GM23338 (cell line): ENCODE results near the gene MAPK8IP3. TPM values are rescaled to one million over a fixed set of nuclear protein-coding genes. Genes with fewer than 3 reads are reported as not detected.
A peak's percentile ranks its signal among the peaks of the same experiment; 100 is the strongest.

ENCODE experiments used
- ATAC-seq: fragments of 200-7000 bp; cut with Tn5 transposase; 3 replicates; pipeline ENCODE4 v1.9.1; 2020
- DNase-seq: peaks from one replicate; pipeline ENCODE4 v3.0.0-alpha.2; 2015; ENCODE audit warnings: low spot score
- H2AFZ ChIP-seq: fragments of 200-600 bp; sonication (generic); 2 replicates; pipeline ENCODE4 v1.8.0; 2016; ENCODE audit warnings: antibody characterized with exemption, mild to moderate bottlenecking, moderate library complexity
- H3F3A ChIP-seq: fragments of 200-600 bp; sonication (generic); replicated peaks from 2 replicates; pipeline ENCODE4 v1.8.0; 2017; ENCODE audit warnings: antibody characterized with exemption, mixed run types, low read depth
- H3K27ac ChIP-seq: fragments of 200-600 bp; sonication (generic); 2 replicates; pipeline ENCODE4 v1.6.1; 2016; ENCODE audit warnings: low read depth
- H3K27me3 ChIP-seq: fragments of 200-600 bp; sonication (generic); 2 replicates; pipeline ENCODE4 v1.8.0; 2016; ENCODE audit warnings: mild to moderate bottlenecking, mixed run types, moderate library complexity; ENCODE audit not compliant: insufficient read depth
- H3K36me3 ChIP-seq: fragments of 200-600 bp; sonication (generic); 2 replicates; pipeline ENCODE4 v1.8.0; 2016; ENCODE audit warnings: mild to moderate bottlenecking; ENCODE audit not compliant: insufficient read depth
- H3K4me1 ChIP-seq: fragments of 200-600 bp; sonication (generic); 2 replicates; pipeline ENCODE4 v1.8.0; 2016; ENCODE audit warnings: mild to moderate bottlenecking, moderate library complexity; ENCODE audit not compliant: insufficient read depth
- H3K4me2 ChIP-seq: fragments of 200-600 bp; sonication (generic); 2 replicates; pipeline ENCODE4 v1.7.1; 2017; ENCODE audit warnings: mixed run types
- H3K4me3 ChIP-seq: fragments of 200-600 bp; sonication (generic); 2 replicates; pipeline ENCODE4 v1.6.1; 2016; ENCODE audit warnings: mixed run types
- H3K79me2 ChIP-seq: fragments of 200-600 bp; sonication (generic); replicated peaks from 2 replicates; pipeline ENCODE4 v1.8.0; 2017; ENCODE audit warnings: mild to moderate bottlenecking; ENCODE audit not compliant: insufficient read depth
- H3K9me2 ChIP-seq: fragments of 200-600 bp; sonication (generic); 2 replicates; pipeline ENCODE4 v1.8.0; 2017; ENCODE audit not compliant: insufficient read depth
- H4K20me1 ChIP-seq: fragments of 200-600 bp; sonication (generic); replicated peaks from 2 replicates; pipeline ENCODE4 v1.8.0; 2017; ENCODE audit warnings: mild to moderate bottlenecking; ENCODE audit not compliant: insufficient read depth
- H3K27ac Mint-ChIP-seq: 2 replicates; pipeline ENCODE4 v1.8.0; 2020; ENCODE audit warnings: inconsistent platforms, mild to moderate bottlenecking, moderate library complexity, mixed read lengths
- H3K27me3 Mint-ChIP-seq: 3 replicates; pipeline ENCODE4 v1.8.0; 2022; ENCODE audit warnings: low read depth, mild to moderate bottlenecking, moderate library complexity, mixed read lengths, inconsistent platforms; ENCODE audit not compliant: insufficient read depth, poor library complexity
- H3K36me3 Mint-ChIP-seq: 3 replicates; pipeline ENCODE4 v1.8.0; 2021; ENCODE audit warnings: low read depth, mild to moderate bottlenecking, inconsistent platforms, moderate library complexity, mixed read lengths
- H3K4me1 Mint-ChIP-seq: 3 replicates; pipeline ENCODE4 v1.8.0; 2020; ENCODE audit warnings: mild to moderate bottlenecking, inconsistent platforms, mixed read lengths
- H3K4me3 Mint-ChIP-seq: 3 replicates; pipeline ENCODE4 v1.8.0; 2021; ENCODE audit warnings: moderate library complexity, mild to moderate bottlenecking, inconsistent platforms, mixed read lengths
- H3K9me3 Mint-ChIP-seq: 3 replicates; pipeline ENCODE4 v1.8.0; 2020; ENCODE audit warnings: moderate library complexity, mild to moderate bottlenecking, inconsistent platforms, mixed read lengths
- CREB1 ChIP-seq: fragments of 250-450 bp; sonication (Bioruptor Pico); IDR thresholded peaks from 2 replicates; pipeline ENCODE4 v1.5.0; 2020; ENCODE audit warnings: low read depth, mild to moderate bottlenecking, moderate library complexity
- CTCF ChIP-seq, 2 experiments: fragments of 200-600 bp in 1 of 2; sonication (generic) in 1 of 2; conservative IDR thresholded peaks; 2 replicates each; pipeline versions ENCODE4 v1.5.1 to v1.6.1; 2016 to 2017; ENCODE audit warnings: antibody characterized with exemption in 2 of 2, low read depth in 2 of 2, mild to moderate bottlenecking in 2 of 2, moderate library complexity in 1 of 2
- ETS1 ChIP-seq: IDR thresholded peaks from 2 replicates; pipeline ENCODE4 v1.6.1; 2016; ENCODE audit warnings: antibody characterized with exemption
- EZH2 ChIP-seq: fragments of 200-600 bp; sonication (generic); IDR thresholded peaks from one replicate; pipeline ENCODE4 v1.8.0; 2017; ENCODE audit warnings: antibody characterized with exemption, mild to moderate bottlenecking, low read depth; ENCODE audit not compliant: unreplicated experiment
- NANOG ChIP-seq: IDR thresholded peaks from 2 replicates; pipeline ENCODE4 v1.6.1; 2016; ENCODE audit warnings: antibody characterized with exemption, borderline replicate concordance
- STAT1 ChIP-seq: IDR thresholded peaks from one replicate; pipeline ENCODE4 v1.6.1; 2016; ENCODE audit warnings: antibody characterized with exemption; ENCODE audit not compliant: unreplicated experiment
- ZNF331 ChIP-seq: fragments of 250-450 bp; sonication (Bioruptor Pico); IDR thresholded peaks from 2 replicates; pipeline ENCODE4 v1.5.0; 2020; ENCODE audit warnings: low read depth, mild to moderate bottlenecking, moderate library complexity
- ZNF462 ChIP-seq: fragments of 250-450 bp; sonication (Bioruptor Pico); IDR thresholded peaks from 2 replicates; pipeline ENCODE4 v1.5.0; 2020; ENCODE audit warnings: mild to moderate bottlenecking, moderate library complexity
- polyA plus RNA-seq: library from polyadenylated mRNA; unstranded; fragments of >200 nt; fragmentation: Nextera tagmentation; extraction: Ambion mirVana; gene quantifications from 2 replicates; pipeline ENCODE4 v1.2.1, GENCODE V29; 2016
- total RNA-seq: library from RNA; depleted of rRNA; stranded (reverse); fragments of >200 nt; shearing (Covaris generic); gene quantifications from 2 replicates; pipeline ENCODE4 v1.2.3, GENCODE V29; 2014

Gene MAPK8IP3
- total and polyA plus RNA-seq, 2 experiments from 2014 or later: 11.3 to 58.4 TPM

GRCh38 chr16:1706386-1707192, 594 bp downstream of the MAPK8IP3 start (continued):
- TF ChIP-seq ETS1 (no peak), CREB1 (CRISPR knock-in tag) (no peak), EZH2 (no peak)

- H3K4me1 ChIP-seq: peaks cover 14% of the 10 kb centered on the region
- ATAC-seq (peak; percentile 4; the same call in 2 of the 3 replicates), DNase-seq (peak; percentile 33)
- H3F3A ChIP-seq: peaks cover 21% of the 10 kb centered on the region
- TF ChIP-seq ZNF331 (CRISPR knock-in tag) (no peak), STAT1 (no peak), ZNF462 (CRISPR knock-in tag) (no peak), NANOG (no peak), CTCF (conservative IDR thresholded peaks at IDR 0.05; ENCODE audit: low read depth in 2 of 2) (no peak)
- H4K20me1 ChIP-seq: peaks cover 29% of the 10 kb centered on the region
- Mint-ChIP-seq H3K4me3 (peak overlapping the region; percentile 96), H3K36me3 (peaks cover 12% of the 10 kb centered on the region), H3K9me3 (no peaks in the 10 kb centered on the region), H3K4me1 (peaks cover 20% of the 10 kb centered on the region), H3K27ac (no peak overlapping the region), H3K27me3 (peaks cover 21% of the 10 kb centered on the region)
- no peaks in the 10 kb centered on the region for H3K9me2 ChIP-seq
- H3K27ac ChIP-seq: no peak overlapping the region
- H3K36me3 ChIP-seq: no peaks in the 10 kb centered on the region
- peaks cover 51% of the 10 kb centered on the region for H3K79me2 ChIP-seq
- H3K4me2 ChIP-seq: peak overlapping the region; percentile 92
- H3K27me3 ChIP-seq: no peaks in the 10 kb centered on the region
- no peak overlapping the region for H2AFZ ChIP-seq
- H3K4me3 ChIP-seq: peak overlapping the region; percentile 90
Measured at GRCh38 chr16:1707193-1707790, 1.3 kb downstream of the MAPK8IP3 start.
